H1 (cell line): ENCODE measurements around the gene TXLNA. TPM values are rescaled to one million over a fixed set of nuclear protein-coding genes. Genes with fewer than 3 reads are reported as not detected.

ENCODE experiments used
- CTCF ChIA-PET: fragments of 300-600 bp; sonication (Branson Sonifier 250); formaldehyde crosslinking; loops from one replicate; lab custom pipeline; 2021; ENCODE audit not compliant: partially characterized antibody; lab: Charles Lee
- POLR2A ChIA-PET: fragments of 300-600 bp; sonication (Branson Sonifier 250); formaldehyde crosslinking; loops from one replicate; lab custom pipeline; 2021; ENCODE audit warnings: inconsistent platforms; ENCODE audit not compliant: partially characterized antibody; lab: Charles Lee
- DNase-seq, 2 experiments: peaks; one replicate each; pipeline versions ENCODE4 v3.0.0 to v3.0.0-alpha.2; 2010 to 2022; ENCODE audit warnings: low spot score in 2 of 2, low read depth in 1 of 2, mixed read lengths in 1 of 2
- FAIRE-seq: peaks from 2 replicates; lab custom pipeline; 2011; peaks lifted over from hg19 to GRCh38; lab: Jason Lieb, UNC
- H2AFZ ChIP-seq: 2 replicates; pipeline ENCODE4 v1.8.1; 2012; ENCODE audit warnings: low read length, inconsistent platforms
- H2AK5ac ChIP-seq: 2 replicates; pipeline ENCODE4 v1.6.1; 2013; ENCODE audit warnings: low read depth, low read length
- H2BK120ac ChIP-seq: replicated peaks from 2 replicates; pipeline ENCODE3; 2013; ENCODE audit warnings: low read depth, low read length, inconsistent platforms
- H2BK12ac ChIP-seq: 2 replicates; pipeline ENCODE4 v1.6.1; 2013; ENCODE audit warnings: low read depth, low read length
- H2BK15ac ChIP-seq: 2 replicates; pipeline ENCODE4 v1.6.1; 2013; ENCODE audit warnings: low read length
- H2BK20ac ChIP-seq: 2 replicates; pipeline ENCODE4 v1.6.1; 2013; ENCODE audit warnings: low read length
- H2BK5ac ChIP-seq: 2 replicates; pipeline ENCODE4 v1.6.1; 2013; ENCODE audit warnings: low read depth, low read length
- H3K14ac ChIP-seq: 2 replicates; pipeline ENCODE4 v1.6.1; 2013; ENCODE audit warnings: inconsistent platforms; ENCODE audit not compliant: insufficient read length
- H3K18ac ChIP-seq: 2 replicates; pipeline ENCODE4 v1.6.1; 2013; ENCODE audit warnings: low read length; ENCODE audit errors: extremely low read depth
- H3K23ac ChIP-seq: 2 replicates; pipeline ENCODE4 v1.6.1; 2013; ENCODE audit warnings: inconsistent platforms; ENCODE audit not compliant: insufficient read length
- H3K23me2 ChIP-seq: 2 replicates; pipeline ENCODE4 v1.6.1; 2013; ENCODE audit warnings: low read depth, low read length
- H3K27ac ChIP-seq: 2 replicates; pipeline ENCODE4 v1.6.1; 2011; ENCODE audit warnings: low read depth, low read length, inconsistent platforms
- H3K27me3 ChIP-seq, 4 experiments: replicated peaks in 1 of 4; 1 replicate in 1 of 4; 2 replicates in 3 of 4; pipeline versions ENCODE4 v1.6.1 to v1.8.1; 2011 to 2013; ENCODE audit warnings: low read length in 3 of 4, mild to moderate bottlenecking in 3 of 4, inconsistent platforms in 2 of 4, mixed read lengths in 2 of 4, moderate library complexity in 1 of 4; ENCODE audit not compliant: control insufficient read depth in 3 of 4, insufficient read depth in 3 of 4; ENCODE audit errors: extremely low read depth in 1 of 4
- H3K36me3 ChIP-seq, 4 experiments: 2 replicates each; pipeline versions ENCODE4 v1.6.1 to v1.8.1; 2011 to 2013; ENCODE audit warnings: mild to moderate bottlenecking in 4 of 4, low read length in 3 of 4, moderate library complexity in 2 of 4, control low read depth in 1 of 4, inconsistent platforms in 1 of 4; ENCODE audit not compliant: insufficient read depth in 4 of 4, control insufficient read depth in 2 of 4
- H3K4ac ChIP-seq: replicated peaks from 2 replicates; pipeline ENCODE3; 2013; ENCODE audit warnings: low read length, low read depth, mixed read lengths, inconsistent platforms; ENCODE audit not compliant: insufficient read length
- H3K4me1 ChIP-seq, 4 experiments: replicated peaks in 1 of 4; 1 replicate in 1 of 4; 2 replicates in 3 of 4; pipeline versions ENCODE4 v1.6.1 to v1.8.1; 2011 to 2013; ENCODE audit warnings: low read length in 3 of 4, inconsistent platforms in 2 of 4, mixed read lengths in 1 of 4; ENCODE audit not compliant: insufficient read depth in 4 of 4, control insufficient read depth in 3 of 4
- H3K4me2 ChIP-seq, 2 experiments: 2 replicates each; pipeline versions ENCODE4 v1.6.1 to v1.8.1; 2011 to 2013; ENCODE audit warnings: low read depth in 2 of 2, low read length in 2 of 2, control low read depth in 1 of 2, inconsistent platforms in 1 of 2, mild to moderate bottlenecking in 1 of 2; ENCODE audit not compliant: insufficient read depth in 1 of 2
- H3K4me3 ChIP-seq, 4 experiments: fragments of 200-600, 300-600 bp in 1 of 4; sonication (generic), shearing (Covaris generic), sonication (Bioruptor Twin) in 1 of 4; 2 replicates each; pipeline versions ENCODE4 v1.5.1 to v1.8.1; 2011 to 2016; ENCODE audit warnings: low read length in 4 of 4, low read depth in 3 of 4, control low read depth in 2 of 4, inconsistent platforms in 2 of 4, mild to moderate bottlenecking in 2 of 4, mixed read lengths in 1 of 4, moderate library complexity in 1 of 4; ENCODE audit not compliant: insufficient read depth in 2 of 4; ENCODE audit errors: extremely low read depth in 1 of 4
- H3K56ac ChIP-seq: replicated peaks from 2 replicates; pipeline ENCODE3; 2013; ENCODE audit warnings: low read depth, mild to moderate bottlenecking, mixed read lengths, low read length, inconsistent platforms; ENCODE audit not compliant: insufficient read length
- H3K79me1 ChIP-seq: 2 replicates; pipeline ENCODE4 v1.6.1; 2013; ENCODE audit warnings: low read depth, low read length, control low read depth
- H3K79me2 ChIP-seq, 2 experiments: 2 replicates each; pipeline versions ENCODE4 v1.6.1 to v1.8.1; 2012 to 2013; ENCODE audit warnings: low read length in 2 of 2, mild to moderate bottlenecking in 2 of 2, inconsistent platforms in 1 of 2; ENCODE audit not compliant: insufficient read depth in 2 of 2, control insufficient read depth in 1 of 2
- H3K9ac ChIP-seq, 4 experiments: replicated peaks in 1 of 4; 1 replicate in 1 of 4; 2 replicates in 3 of 4; pipeline versions ENCODE4 v1.6.1 to v1.8.1; 2011 to 2013; ENCODE audit warnings: low read depth in 3 of 4, low read length in 3 of 4, control low read depth in 2 of 4, mild to moderate bottlenecking in 2 of 4, moderate library complexity in 2 of 4, inconsistent platforms in 1 of 4; ENCODE audit errors: extremely low read depth in 1 of 4
- H3K9me3 ChIP-seq, 2 experiments: 2 replicates each; pipeline versions ENCODE4 v1.6.1 to v1.8.1; 2012 to 2013; ENCODE audit warnings: mild to moderate bottlenecking in 2 of 2, moderate library complexity in 2 of 2, control low read depth in 1 of 2, inconsistent platforms in 1 of 2, low read depth in 1 of 2, low read length in 1 of 2, mixed read lengths in 1 of 2; ENCODE audit not compliant: insufficient read depth in 2 of 2
- H4K20me1 ChIP-seq, 2 experiments: replicated peaks in 1 of 2; 2 replicates each; pipeline versions ENCODE3 to v1.8.1; 2011 to 2013; ENCODE audit warnings: inconsistent platforms in 2 of 2, low read length in 2 of 2, mild to moderate bottlenecking in 1 of 2; ENCODE audit not compliant: insufficient read depth in 2 of 2, control insufficient read depth in 1 of 2
- H4K5ac ChIP-seq: 2 replicates; pipeline ENCODE4 v1.6.1; 2013; ENCODE audit warnings: low read length, low read depth, mixed read lengths, inconsistent platforms; ENCODE audit not compliant: insufficient read length
- H4K8ac ChIP-seq: 2 replicates; pipeline ENCODE4 v1.8.0; 2013; ENCODE audit warnings: mild to moderate bottlenecking, moderate library complexity, low read length, inconsistent platforms; ENCODE audit not compliant: insufficient read depth; ENCODE audit errors: extremely low read depth
- H4K91ac ChIP-seq: replicated peaks from 2 replicates; pipeline ENCODE3; 2013; ENCODE audit warnings: low read length, mixed read lengths, inconsistent platforms; ENCODE audit not compliant: insufficient read length
- BACH1 ChIP-seq: IDR thresholded peaks from 2 replicates; pipeline ENCODE4 v1.6.1; 2012; ENCODE audit warnings: low read length, improper control_type of control experiment
- BCL11A ChIP-seq, 2 experiments: IDR thresholded peaks; one replicate each; pipeline ENCODE4 v1.6.1; 2011; ENCODE audit warnings: low read depth in 2 of 2, low read length in 2 of 2, mild to moderate bottlenecking in 2 of 2
- GABPA ChIP-seq: IDR thresholded peaks from 2 replicates; pipeline ENCODE4 v1.6.1; 2011; ENCODE audit warnings: mild to moderate bottlenecking, low read length, moderate library complexity, borderline replicate concordance; ENCODE audit not compliant: insufficient read depth
- KDM5A ChIP-seq: fragments of 200-600 bp; IDR thresholded peaks from 2 replicates; pipeline ENCODE4 v1.7.1; 2012; ENCODE audit warnings: mild to moderate bottlenecking, low read length, inconsistent platforms, mixed read lengths
- SUZ12 ChIP-seq: fragments of 200-600 bp; sonication (generic); IDR thresholded peaks from 2 replicates; pipeline ENCODE4 v1.6.1; 2012; ENCODE audit warnings: mild to moderate bottlenecking, inconsistent platforms, low read length, moderate library complexity, mixed read lengths
- WGBS, 2 experiments: shearing (Covaris generic) in 1 of 2; methylation state at CpG; one replicate each; pipeline versions ENCODE4 v1.1.6 to v1.1.7; 2013 to 2015; ENCODE audit warnings: low lambda C conversion rate in 2 of 2, mixed read lengths in 2 of 2, inconsistent platforms in 1 of 2, low coverage in 1 of 2, missing lambda C conversion rate in 1 of 2; ENCODE audit not compliant: insufficient replicate concordance in 2 of 2, insufficient coverage in 1 of 2, insufficient read length in 1 of 2; ENCODE audit errors: extremely low coverage in 1 of 2, missing lambda C conversion rate in 1 of 2; 5-methylcytosine and 5-hydroxymethylcytosine counted together
- polyA plus RNA-seq, 7 experiments: library from polyadenylated mRNA; depleted of rRNA in 3 of 7; stranded (reverse) in 5 of 7; unstranded in 2 of 7; fragments of >200 nt in 5 of 7; fragments of 200-250 nt in 2 of 7; gene quantifications; 1 replicate in 5 of 7; 2 replicates in 1 of 7; 4 replicates in 1 of 7; pipeline versions ENCODE4 v1.2.1 to v1.2.3, GENCODE V29; 2011 to 2013; ENCODE audit warnings: missing spikeins in 2 of 7, mixed read lengths in 2 of 7
- total RNA-seq: library from RNA; stranded (reverse); fragmentation: NEBNext Ultra II Directional; extraction: Animal tissue kit (Norgen Biotek cat#: 25700); gene quantifications from 2 replicates; pipeline ENCODE4 v1.2.1, GENCODE V29; 2021
- TF ChIP-seq, protein P1 (sequence below): IDR thresholded peaks from 2 replicates; pipeline ENCODE4 v1.6.1; 2011; ENCODE audit warnings: low read depth, mild to moderate bottlenecking, low read length; ENCODE audit not compliant: insufficient read depth

The TXLNA gene
- total and polyA plus RNA-seq, 2 of the 8 experiments (the other 6 are each of a cell fraction or from before 2014, with no cell fraction given): 31.3 to 46.9 TPM

DNA sequence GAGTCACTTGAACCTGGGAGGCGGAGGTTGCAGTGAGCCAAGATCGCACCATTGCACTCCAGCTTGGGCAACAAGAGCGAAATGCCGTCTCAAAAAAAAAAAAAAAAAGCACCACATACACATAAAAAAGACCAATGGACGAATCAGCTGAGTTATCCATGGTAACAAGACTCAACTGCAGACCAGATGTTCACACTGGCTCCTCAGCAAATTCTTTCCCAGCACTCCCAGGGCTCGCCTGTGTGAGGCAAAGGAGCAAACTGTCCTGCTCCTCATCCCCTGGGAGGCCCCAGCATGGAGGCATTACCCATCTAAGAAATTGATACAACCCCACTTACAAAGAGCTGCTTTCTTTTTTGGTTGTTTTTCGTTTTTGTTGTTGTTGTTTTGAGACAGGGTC is 39.5 kb downstream of the TXLNA start:
- H3K79me2 ChIP-seq: peaks cover 0 to 24% of the 10 kb centered on the region in 2 experiments; a peak in 3 of 4 replicates
- H3K23me2 ChIP-seq: peaks cover 8% of the 10 kb centered on the region; the same call in 1 of the 2 replicates
- no peak overlapping the region for H3K23ac ChIP-seq
- FAIRE-seq (no peak), DNase-seq (no peak)
- no peak overlapping the region for H2BK120ac ChIP-seq
- no peaks in the 10 kb centered on the region; the same call in 1 of the 2 replicates for H3K79me1 ChIP-seq
- H2BK15ac ChIP-seq: no peak overlapping the region
- no peak overlapping the region for H3K9ac ChIP-seq
- no peak overlapping the region for H3K18ac ChIP-seq
- peaks cover 1 to 3% of the 10 kb centered on the region in 2 experiments for H4K20me1 ChIP-seq
- no peak overlapping the region for H3K4me3 ChIP-seq
- H3K27ac ChIP-seq: no peak overlapping the region
- no peak overlapping the region for H4K5ac ChIP-seq
- TF ChIP-seq BACH1 (no peak), BCL11A (IDR thresholded peaks at IDR 0.05; ENCODE audit: low read depth in 2 of 2, low read length in 2 of 2) (no peak), KDM5A (no peak), SUZ12 (no peak), GABPA (no peak)
- TF ChIP-seq, protein P1, sequence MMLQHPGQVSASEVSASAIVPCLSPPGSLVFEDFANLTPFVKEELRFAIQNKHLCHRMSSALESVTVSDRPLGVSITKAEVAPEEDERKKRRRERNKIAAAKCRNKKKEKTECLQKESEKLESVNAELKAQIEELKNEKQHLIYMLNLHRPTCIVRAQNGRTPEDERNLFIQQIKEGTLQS: no peak
- H3K4me1 ChIP-seq: peaks cover 0 to 7% (median 2%) of the 10 kb centered on the region in 4 experiments; a peak in 3 of 7 replicates
- no peaks in the 10 kb centered on the region for H3K9me3 ChIP-seq
- no peak overlapping the region for H3K4ac ChIP-seq
- H3K36me3 ChIP-seq: peaks cover 2 to 18% (median 8%) of the 10 kb centered on the region in 4 experiments; a peak in 4 of 8 replicates
- WGBS, 2 experiments: 87% methylated on average over 5 of the region's 7 CpGs; no CpG with 5 or more reads in 1 of the 2 experiments
- no peak overlapping the region for H3K4me2 ChIP-seq
- no peak overlapping the region for H2BK12ac ChIP-seq
- no peak overlapping the region for H2BK5ac ChIP-seq
- POLR2A ChIA-PET: interaction anchor here (1.0 to 8.0 kb wide), 6 partner anchors 9 to 39 kb away, joined by 3 to 52 read pairs (median 4); partner anchors contain the start of genes DCDC2B and IQCC
- H3K56ac ChIP-seq: no peak overlapping the region
- H3K14ac ChIP-seq: no peak overlapping the region
- H2AFZ ChIP-seq: no peak overlapping the region
- H2BK20ac ChIP-seq: no peak overlapping the region
- H4K8ac ChIP-seq: no peak overlapping the region; the same call in 1 of the 2 replicates
- CTCF ChIA-PET: interaction anchor here (1.1 to 2.3 kb wide), 3 partner anchors 12 to 98 kb away, joined by 3 to 7 read pairs (median 3); no protein-coding TSS in a partner anchor
- no peak overlapping the region for H2AK5ac ChIP-seq
- no peak overlapping the region for H4K91ac ChIP-seq
- no peaks in the 10 kb centered on the region for H3K27me3 ChIP-seq
